HG02981 (cell line): ENCODE data around the gene PTPRQ.
"Not testable (repeated sequence)": the region's sequence is repeated elsewhere in the genome, so short reads cannot be mapped to it uniquely, and the experiment has no call there.

ENCODE experiments used
- ATAC-seq: cut with Tn5 transposase; IDR thresholded peaks from one replicate; pipeline ENCODE4 v1.9.1; 2021; ENCODE audit warnings: mild to moderate bottlenecking, moderate library complexity; ENCODE audit not compliant: unreplicated experiment

PTPRQ gene

GRCh38 chr12:80469681-80470080 is 25.6 kb downstream of the PTPRQ start:
- ATAC-seq: no peak

DNA sequence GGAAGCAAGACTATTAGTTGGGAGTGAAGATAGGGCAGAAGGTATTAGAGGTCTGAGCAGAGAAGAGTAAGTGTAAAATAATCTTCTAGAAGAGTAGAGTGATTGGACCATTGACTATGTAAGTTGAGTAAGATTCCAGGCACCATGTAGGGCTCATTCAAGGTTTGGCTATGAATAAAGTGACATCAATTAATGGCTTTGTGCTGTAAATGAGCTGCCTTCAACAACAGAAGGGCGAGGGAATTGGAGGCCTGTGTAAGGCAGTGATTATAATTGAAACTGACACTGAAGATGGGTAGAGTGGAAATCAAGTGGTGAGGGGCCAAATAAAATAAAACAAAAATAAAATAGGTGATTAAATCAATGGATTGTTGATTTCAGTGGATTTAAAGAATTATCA is 26.4 kb downstream of the PTPRQ start:
- no peak for ATAC-seq

GRCh38 chr12:80472236-80472635 is 28.2 kb downstream of the PTPRQ start:
- no peak for ATAC-seq

DNA sequence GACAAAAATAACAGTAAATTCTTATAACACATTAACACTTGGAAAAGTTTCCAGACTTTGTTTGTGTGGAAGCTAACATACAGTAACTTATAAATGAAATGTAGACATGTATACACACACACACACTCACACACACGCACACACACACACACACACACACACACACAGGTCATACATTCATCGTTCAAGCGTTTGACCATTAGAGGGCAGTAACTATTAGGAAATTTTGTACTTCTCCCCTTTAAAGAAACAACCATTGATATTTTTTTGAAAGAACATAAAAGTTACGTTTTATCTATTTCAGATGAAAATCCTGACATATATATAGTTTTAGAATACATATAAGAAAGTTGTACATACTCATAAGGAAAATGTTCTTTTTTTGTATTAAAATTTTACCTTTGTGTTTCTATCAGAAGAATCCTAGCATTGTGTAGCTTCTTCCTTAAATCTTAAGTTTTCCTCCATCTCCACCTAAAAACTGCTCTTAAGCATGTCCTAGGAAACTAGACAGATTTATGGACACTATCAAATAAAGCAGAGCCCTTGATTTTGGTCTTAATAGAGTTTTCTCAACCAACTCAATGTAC is 29.0 kb downstream of the PTPRQ start:
- ATAC-seq: peak; percentile 71

DNA sequence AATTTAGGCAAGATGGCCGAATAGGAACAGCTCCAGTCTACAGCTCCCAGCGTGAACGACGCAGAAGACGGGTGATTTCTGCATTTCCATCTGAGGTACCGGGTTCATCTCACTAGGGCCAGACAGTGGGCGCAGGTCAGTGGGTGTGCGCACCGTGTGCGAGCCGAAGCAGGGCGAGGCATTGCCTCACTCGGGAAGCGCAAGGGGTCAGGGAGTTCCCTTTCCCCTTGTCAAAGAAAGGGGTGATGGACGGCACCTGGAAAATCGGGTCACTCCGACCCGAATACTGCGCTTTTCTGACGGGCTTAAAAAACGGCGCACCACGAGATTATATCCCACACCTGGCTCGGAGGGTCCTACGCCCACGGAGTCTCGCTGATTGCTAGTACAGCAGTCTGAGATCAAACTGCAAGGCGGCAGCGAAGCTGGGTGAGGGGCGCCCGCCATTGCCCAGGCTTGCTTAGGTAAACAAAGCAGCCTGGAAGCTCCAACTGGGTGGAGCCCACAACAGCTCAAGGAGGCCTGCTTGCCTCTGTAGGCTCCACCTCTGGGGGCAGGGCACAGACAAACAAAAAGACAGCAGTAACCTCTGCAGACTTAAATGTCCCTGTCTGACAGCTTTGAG is 33.6 kb downstream of the PTPRQ start:
- not testable (repeated sequence) for ATAC-seq

GRCh38 chr12:80484746-80485145 is 40.7 kb downstream of the PTPRQ start:
- no peak for ATAC-seq

- no peak for ATAC-seq
Observed at GRCh38 chr12:80485222-80485987, 41.4 kb downstream of the PTPRQ start.

GRCh38 chr12:80490329-80490728 is 46.3 kb downstream of the PTPRQ start:
- ATAC-seq: no peak

DNA sequence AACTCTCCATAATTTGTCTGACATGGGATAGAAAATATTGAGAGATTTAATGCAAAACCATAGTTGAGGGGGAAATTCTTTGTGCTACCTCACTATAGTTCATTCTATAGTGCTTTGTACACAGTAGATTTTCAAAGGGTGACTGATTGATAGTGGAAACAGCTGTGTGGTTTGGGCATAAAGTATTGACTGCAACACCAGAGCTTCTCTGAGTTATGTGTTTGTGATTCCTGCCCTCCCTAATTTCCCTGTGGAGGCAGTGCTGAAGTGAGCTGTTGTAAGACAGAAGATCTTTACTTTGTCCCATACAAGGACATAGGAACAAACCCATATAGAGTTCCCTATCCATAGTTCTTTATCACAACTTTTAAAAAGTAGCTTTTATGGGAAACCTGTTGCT is 47.1 kb downstream of the PTPRQ start:
- no peak for ATAC-seq

GRCh38 chr12:80493466-80493865 is 49.4 kb downstream of the PTPRQ start:
- ATAC-seq: no peak

- no peak for ATAC-seq
Observed at GRCh38 chr12:80494836-80495235, 50.8 kb downstream of the PTPRQ start.

GRCh38 chr12:80498059-80498728 is 54.2 kb downstream of the PTPRQ start:
- ATAC-seq: no peak

- ATAC-seq: no peak
Observed at GRCh38 chr12:80504389-80505163, 60.5 kb downstream of the PTPRQ start.

DNA sequence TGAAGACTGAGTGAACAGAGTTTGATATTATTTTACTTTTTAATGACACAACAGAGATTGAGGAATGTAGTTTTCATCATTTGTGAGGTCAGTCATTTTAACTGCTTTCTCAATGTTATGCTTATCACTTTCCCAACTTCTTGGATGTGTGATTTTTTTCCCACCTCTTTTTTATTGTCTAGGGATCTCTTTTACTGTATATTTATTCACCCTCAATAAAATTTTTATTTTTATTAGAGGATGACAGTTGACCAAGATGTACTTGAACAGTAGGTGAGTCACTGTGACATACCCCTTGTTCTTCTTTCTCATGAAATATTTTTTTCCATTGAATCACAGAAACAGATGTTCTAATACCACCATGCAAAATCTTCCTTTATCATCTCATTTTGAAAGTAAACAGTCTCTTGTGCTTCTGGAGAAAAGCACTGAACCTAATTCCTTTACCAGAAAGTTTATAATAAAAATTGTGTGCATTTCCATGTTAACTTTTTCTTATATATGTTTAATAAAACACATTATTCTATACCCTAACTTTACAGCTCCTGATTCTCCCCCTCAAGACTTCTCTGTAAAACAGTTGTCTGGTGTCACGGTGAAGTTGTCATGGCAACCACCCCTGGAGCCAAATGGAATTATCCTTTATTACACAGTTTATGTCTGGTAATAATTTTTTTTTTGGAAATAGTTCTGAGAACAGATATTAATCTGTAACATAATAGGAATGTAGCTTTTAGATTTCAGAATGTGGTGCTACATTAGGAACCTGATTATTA is 65.9 kb downstream of the PTPRQ start:
- ATAC-seq: no peak

- no peak for ATAC-seq
Observed at GRCh38 chr12:80512781-80513180, 68.7 kb downstream of the PTPRQ start.

DNA sequence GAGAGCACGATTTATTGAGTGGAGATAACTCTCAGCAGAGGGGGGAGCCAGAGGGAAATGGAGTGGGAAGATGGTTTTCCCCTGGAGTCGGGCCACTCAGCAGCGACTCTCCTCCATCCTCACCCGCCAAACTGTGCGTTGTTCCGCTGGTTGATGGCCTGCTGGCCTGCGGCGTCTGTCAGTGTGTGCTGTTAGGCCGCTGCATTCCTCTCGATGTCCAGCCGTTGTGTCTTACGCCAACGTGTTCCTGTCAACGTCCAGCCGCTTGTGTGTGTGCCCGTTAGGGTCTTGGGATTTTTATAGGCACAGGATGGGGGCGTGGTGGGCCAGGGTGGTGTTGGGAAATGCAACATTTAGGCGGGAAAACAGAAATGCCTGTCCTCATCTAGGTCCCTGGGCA is 69.2 kb downstream of the PTPRQ start:
- ATAC-seq: no peak

DNA sequence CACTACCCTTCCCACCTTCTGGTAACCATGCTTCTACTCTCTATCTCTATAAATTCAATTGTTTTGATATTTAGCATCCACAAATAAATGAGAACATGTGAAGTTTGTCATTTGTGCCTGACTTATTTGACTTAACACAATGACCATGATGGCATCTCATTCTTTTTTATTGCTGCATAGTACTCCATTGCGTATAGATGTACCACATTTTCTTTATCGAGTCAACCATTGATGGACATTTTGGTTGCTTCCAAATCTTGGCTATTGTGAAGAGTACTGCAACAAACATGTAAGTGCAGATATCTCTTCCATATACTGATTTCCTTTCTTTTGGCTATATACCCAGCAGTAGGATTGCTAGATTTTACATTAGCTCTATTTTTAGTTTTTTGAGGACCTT is 73.6 kb downstream of the PTPRQ start:
- ATAC-seq: no peak

GRCh38 chr12:80531646-80532045 is 87.6 kb downstream of the PTPRQ start:
- ATAC-seq: no peak

- ATAC-seq: no peak
Observed at GRCh38 chr12:80539029-80539428, 95.0 kb downstream of the PTPRQ start.

GRCh38 chr12:80549298-80549697 is 105.3 kb downstream of the PTPRQ start:
- ATAC-seq: no peak
